Stomach smooth muscle (tissue), 2 donors: ENCODE data around the gene DBN1.

ENCODE experiments used
- H3K27ac ChIP-seq: one replicate; pipeline ENCODE4 v1.7.0; 2013; ENCODE audit warnings: mild to moderate bottlenecking, low read length, inconsistent platforms
- H3K27me3 ChIP-seq, 2 donors: one replicate each; pipeline ENCODE4 v1.7.0; 2013; ENCODE audit warnings: low read length in 2 of 2; ENCODE audit not compliant: insufficient read depth in 2 of 2, control insufficient read depth in 1 of 2
- H3K36me3 ChIP-seq, 2 donors: one replicate each; pipeline ENCODE4 v1.7.0; 2013; ENCODE audit warnings: low read length in 2 of 2; ENCODE audit not compliant: control insufficient read depth in 2 of 2, insufficient read depth in 2 of 2
- H3K4me1 ChIP-seq: one replicate; pipeline ENCODE4 v1.7.0; 2013; ENCODE audit warnings: low read length; ENCODE audit not compliant: control insufficient read depth, insufficient read depth
- H3K4me3 ChIP-seq, 2 donors: one replicate each; pipeline ENCODE4 v1.7.0; 2013; ENCODE audit warnings: low read length in 2 of 2
- H3K9ac ChIP-seq, 2 donors: one replicate each; pipeline ENCODE4 v1.7.0; 2013; ENCODE audit warnings: low read length in 2 of 2, mild to moderate bottlenecking in 1 of 2
- H3K9me3 ChIP-seq, 2 donors: one replicate each; pipeline ENCODE4 v1.7.0; 2013; ENCODE audit warnings: low read length in 2 of 2; ENCODE audit not compliant: control insufficient read depth in 2 of 2
- donor health status: healthy.
- donor health status: Pancreatic carcinoma.

DBN1 gene

GRCh38 chr5:177496070-177496726, 22.8 kb upstream of the DBN1 start:
- Histone ChIP-seq H3K4me3 (peak overlapping the region; percentile 82 to 85), H3K27ac (peak overlapping the region; percentile 100), H3K36me3 (peaks cover 14 to 15% of the 10 kb centered on the region in 2 donors), H3K4me1 (peaks cover 73% of the 10 kb centered on the region), H3K9me3 (no peaks in the 10 kb centered on the region), H3K9ac (peak overlapping the region; percentile 76 to 97), H3K27me3 (no peaks in the 10 kb centered on the region)

- Histone ChIP-seq H3K36me3 (peaks cover 17 to 21% of the 10 kb centered on the region in 2 donors), H3K9ac (peak overlapping the region; percentile 76 to 97), H3K27me3 (no peaks in the 10 kb centered on the region), H3K27ac (peak overlapping the region; percentile 100), H3K4me3 (peak overlapping the region; percentile 82 to 85), H3K9me3 (no peaks in the 10 kb centered on the region), H3K4me1 (peaks cover 73% of the 10 kb centered on the region)
Measured at GRCh38 chr5:177495243-177496060, 22.0 kb upstream of the DBN1 start.

GRCh38 chr5:177494346-177495195, 21.1 kb upstream of the DBN1 start:
- peak overlapping the region; percentile 82 to 85 for H3K4me3 ChIP-seq

GRCh38 chr5:177493795-177494345, 20.4 kb upstream of the DBN1 start:
- Histone ChIP-seq H3K4me3 (peak overlapping the region; percentile 63 to 85), H3K9ac (peak overlapping the region; percentile 75 to 76), H3K4me1 (peaks cover 86% of the 10 kb centered on the region), H3K9me3 (no peaks in the 10 kb centered on the region), H3K36me3 (peaks cover 27 to 32% of the 10 kb centered on the region in 2 donors), H3K27me3 (no peaks in the 10 kb centered on the region), H3K27ac (peak overlapping the region; percentile 100)

More at GRCh38 chr5:177494346-177495195, 21.1 kb upstream of the DBN1 start:
- H3K9ac ChIP-seq = peak overlapping the region; percentile 76 to 97
- H3K9me3 ChIP-seq = no peaks in the 10 kb centered on the region
- H3K36me3 ChIP-seq = peaks cover 24 to 28% of the 10 kb centered on the region in 2 donors
- H3K4me1 ChIP-seq = peaks cover 80% of the 10 kb centered on the region
- no peaks in the 10 kb centered on the region for H3K27me3 ChIP-seq
- peak overlapping the region; percentile 100 for H3K27ac ChIP-seq

GRCh38 chr5:177492841-177493240, 19.4 kb upstream of the DBN1 start:
- H3K4me1 ChIP-seq = peaks cover 80% of the 10 kb centered on the region
- no peaks in the 10 kb centered on the region for H3K9me3 ChIP-seq
- H3K9ac ChIP-seq = peak overlapping the region; percentile 75 to 76
- peaks cover 36 to 39% of the 10 kb centered on the region in 2 donors for H3K36me3 ChIP-seq
- H3K27ac ChIP-seq = peak overlapping the region; percentile 100
- H3K27me3 ChIP-seq = no peaks in the 10 kb centered on the region
- peak overlapping the region; percentile 58 to 85 for H3K4me3 ChIP-seq

GRCh38 chr5:177491983-177492746, 18.7 kb upstream of the DBN1 start:
- H3K4me3 ChIP-seq = peak overlapping the region; percentile 58 to 85
- H3K36me3 ChIP-seq = peaks cover 42 to 46% of the 10 kb centered on the region in 2 donors
- H3K27ac ChIP-seq = peak overlapping the region; percentile 100
- peaks cover 83% of the 10 kb centered on the region for H3K4me1 ChIP-seq
- no peaks in the 10 kb centered on the region for H3K27me3 ChIP-seq
- H3K9ac ChIP-seq = peak overlapping the region; percentile 75 to 76
- H3K9me3 ChIP-seq = no peaks in the 10 kb centered on the region

GRCh38 chr5:177491429-177491945, 18.1 kb upstream of the DBN1 start:
- peak overlapping the region; percentile 77 for H3K27ac ChIP-seq
- H3K36me3 ChIP-seq = peaks cover 44 to 47% of the 10 kb centered on the region in 2 donors
- no peak overlapping the region for H3K9ac ChIP-seq
- H3K9me3 ChIP-seq = no peaks in the 10 kb centered on the region
- H3K4me1 ChIP-seq = peaks cover 83% of the 10 kb centered on the region
- H3K4me3 ChIP-seq = no peak overlapping the region
- H3K27me3 ChIP-seq = no peaks in the 10 kb centered on the region

- no peaks in the 10 kb centered on the region for H3K27me3 ChIP-seq
- no peak overlapping the region for H3K9ac ChIP-seq
- H3K27ac ChIP-seq = peak overlapping the region; percentile 77
- peaks cover 82% of the 10 kb centered on the region for H3K4me1 ChIP-seq
- no peaks in the 10 kb centered on the region for H3K9me3 ChIP-seq
- peaks cover 45 to 52% of the 10 kb centered on the region in 2 donors for H3K36me3 ChIP-seq
- H3K4me3 ChIP-seq = peak overlapping the region in 1 of 2 donors; percentile 15
Measured at GRCh38 chr5:177490992-177491391, 17.6 kb upstream of the DBN1 start.

- peak overlapping the region; percentile 77 for H3K27ac ChIP-seq
- peak overlapping the region in 1 of 2 donors; percentile 18 for H3K9ac ChIP-seq
- peaks cover 81% of the 10 kb centered on the region for H3K4me1 ChIP-seq
- no peaks in the 10 kb centered on the region for H3K9me3 ChIP-seq
- no peaks in the 10 kb centered on the region for H3K27me3 ChIP-seq
- H3K36me3 ChIP-seq = peaks cover 46 to 49% of the 10 kb centered on the region in 2 donors
- peak overlapping the region in 1 of 2 donors; percentile 22 for H3K4me3 ChIP-seq
Measured at GRCh38 chr5:177490311-177490991, 17.0 kb upstream of the DBN1 start.
